Measurements from ENCODE around the gene ZEB2.

DNA sequence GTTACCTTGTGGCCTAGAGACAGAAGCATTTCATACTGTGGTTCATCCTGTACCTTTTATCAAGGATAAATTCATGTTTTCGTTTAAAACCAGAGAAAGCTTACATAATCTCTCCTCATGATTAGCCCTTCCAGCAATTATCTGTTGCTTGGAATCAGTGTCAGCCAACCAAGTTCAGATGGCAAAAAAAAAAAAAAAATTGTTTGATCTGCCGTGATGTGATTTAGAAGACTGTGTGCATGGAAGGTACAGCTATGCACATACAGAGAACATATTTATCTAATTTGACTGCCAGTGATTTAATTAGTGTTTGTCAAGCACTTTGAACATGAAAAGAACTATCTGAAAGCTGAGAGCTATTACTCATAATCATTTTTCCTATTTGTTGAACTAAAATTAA lies 180.9 kb downstream of the ZEB2 start:
- TF ChIP-seq, protein P1, sequence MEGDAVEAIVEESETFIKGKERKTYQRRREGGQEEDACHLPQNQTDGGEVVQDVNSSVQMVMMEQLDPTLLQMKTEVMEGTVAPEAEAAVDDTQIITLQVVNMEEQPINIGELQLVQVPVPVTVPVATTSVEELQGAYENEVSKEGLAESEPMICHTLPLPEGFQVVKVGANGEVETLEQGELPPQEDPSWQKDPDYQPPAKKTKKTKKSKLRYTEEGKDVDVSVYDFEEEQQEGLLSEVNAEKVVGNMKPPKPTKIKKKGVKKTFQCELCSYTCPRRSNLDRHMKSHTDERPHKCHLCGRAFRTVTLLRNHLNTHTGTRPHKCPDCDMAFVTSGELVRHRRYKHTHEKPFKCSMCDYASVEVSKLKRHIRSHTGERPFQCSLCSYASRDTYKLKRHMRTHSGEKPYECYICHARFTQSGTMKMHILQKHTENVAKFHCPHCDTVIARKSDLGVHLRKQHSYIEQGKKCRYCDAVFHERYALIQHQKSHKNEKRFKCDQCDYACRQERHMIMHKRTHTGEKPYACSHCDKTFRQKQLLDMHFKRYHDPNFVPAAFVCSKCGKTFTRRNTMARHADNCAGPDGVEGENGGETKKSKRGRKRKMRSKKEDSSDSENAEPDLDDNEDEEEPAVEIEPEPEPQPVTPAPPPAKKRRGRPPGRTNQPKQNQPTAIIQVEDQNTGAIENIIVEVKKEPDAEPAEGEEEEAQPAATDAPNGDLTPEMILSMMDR (IDR thresholded peaks at IDR 0.05; ENCODE audit: low read length): no peak
- TF ChIP-seq EZH2 (IDR thresholded peaks at IDR 0.05; ENCODE audit: borderline replicate concordance, low read length): no peak
